ENCODE results near the gene SEMA3B.

Gene SEMA3B

DNA sequence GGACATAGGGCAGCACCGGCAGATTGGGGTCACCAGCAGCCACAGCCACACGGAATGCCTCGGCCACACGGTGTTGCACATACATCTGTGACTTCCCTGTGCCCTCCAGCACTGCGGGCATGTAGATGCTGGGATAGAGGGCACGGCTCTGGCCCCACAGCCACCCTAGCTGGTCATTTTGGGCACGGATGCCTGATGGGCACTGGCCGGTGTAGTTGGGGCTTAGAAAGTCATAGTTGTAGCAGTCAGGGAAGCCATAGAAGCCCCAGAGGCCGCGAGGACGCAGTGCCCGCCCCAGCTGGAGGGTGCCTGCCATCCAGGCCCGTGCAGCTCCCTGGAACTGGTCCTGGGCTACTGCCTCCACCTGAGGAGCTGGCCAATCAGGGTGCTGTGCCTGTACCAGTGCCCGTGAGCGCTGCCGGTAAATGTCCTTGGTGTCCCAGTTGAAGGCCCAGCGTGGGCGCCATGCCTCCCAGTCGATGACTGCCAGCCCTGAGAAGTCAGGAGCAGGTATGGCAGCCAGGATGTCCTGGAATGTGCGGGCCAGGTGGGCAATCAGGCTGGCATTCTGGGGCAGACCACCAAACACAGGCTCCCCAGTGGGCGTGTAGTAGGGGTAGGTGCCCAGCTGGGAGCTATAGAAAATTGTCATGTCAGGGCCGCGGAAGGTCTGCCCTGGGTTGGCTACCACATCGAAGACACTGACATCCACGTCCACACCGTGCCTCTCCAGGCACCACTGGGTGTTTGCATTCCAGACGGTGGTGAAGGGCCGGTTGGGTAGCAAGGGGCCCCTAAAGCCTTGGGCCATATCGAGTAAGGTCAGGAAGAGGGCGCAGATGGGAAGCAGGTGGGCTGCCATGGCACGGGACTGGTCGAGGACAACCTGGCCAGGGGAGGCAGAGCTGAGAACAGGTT is 33.4 kb downstream of the SEMA3B start:
- TF ChIP-seq, protein P1, sequence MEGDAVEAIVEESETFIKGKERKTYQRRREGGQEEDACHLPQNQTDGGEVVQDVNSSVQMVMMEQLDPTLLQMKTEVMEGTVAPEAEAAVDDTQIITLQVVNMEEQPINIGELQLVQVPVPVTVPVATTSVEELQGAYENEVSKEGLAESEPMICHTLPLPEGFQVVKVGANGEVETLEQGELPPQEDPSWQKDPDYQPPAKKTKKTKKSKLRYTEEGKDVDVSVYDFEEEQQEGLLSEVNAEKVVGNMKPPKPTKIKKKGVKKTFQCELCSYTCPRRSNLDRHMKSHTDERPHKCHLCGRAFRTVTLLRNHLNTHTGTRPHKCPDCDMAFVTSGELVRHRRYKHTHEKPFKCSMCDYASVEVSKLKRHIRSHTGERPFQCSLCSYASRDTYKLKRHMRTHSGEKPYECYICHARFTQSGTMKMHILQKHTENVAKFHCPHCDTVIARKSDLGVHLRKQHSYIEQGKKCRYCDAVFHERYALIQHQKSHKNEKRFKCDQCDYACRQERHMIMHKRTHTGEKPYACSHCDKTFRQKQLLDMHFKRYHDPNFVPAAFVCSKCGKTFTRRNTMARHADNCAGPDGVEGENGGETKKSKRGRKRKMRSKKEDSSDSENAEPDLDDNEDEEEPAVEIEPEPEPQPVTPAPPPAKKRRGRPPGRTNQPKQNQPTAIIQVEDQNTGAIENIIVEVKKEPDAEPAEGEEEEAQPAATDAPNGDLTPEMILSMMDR (IDR thresholded peaks at IDR 0.05), result no peak

DNA sequence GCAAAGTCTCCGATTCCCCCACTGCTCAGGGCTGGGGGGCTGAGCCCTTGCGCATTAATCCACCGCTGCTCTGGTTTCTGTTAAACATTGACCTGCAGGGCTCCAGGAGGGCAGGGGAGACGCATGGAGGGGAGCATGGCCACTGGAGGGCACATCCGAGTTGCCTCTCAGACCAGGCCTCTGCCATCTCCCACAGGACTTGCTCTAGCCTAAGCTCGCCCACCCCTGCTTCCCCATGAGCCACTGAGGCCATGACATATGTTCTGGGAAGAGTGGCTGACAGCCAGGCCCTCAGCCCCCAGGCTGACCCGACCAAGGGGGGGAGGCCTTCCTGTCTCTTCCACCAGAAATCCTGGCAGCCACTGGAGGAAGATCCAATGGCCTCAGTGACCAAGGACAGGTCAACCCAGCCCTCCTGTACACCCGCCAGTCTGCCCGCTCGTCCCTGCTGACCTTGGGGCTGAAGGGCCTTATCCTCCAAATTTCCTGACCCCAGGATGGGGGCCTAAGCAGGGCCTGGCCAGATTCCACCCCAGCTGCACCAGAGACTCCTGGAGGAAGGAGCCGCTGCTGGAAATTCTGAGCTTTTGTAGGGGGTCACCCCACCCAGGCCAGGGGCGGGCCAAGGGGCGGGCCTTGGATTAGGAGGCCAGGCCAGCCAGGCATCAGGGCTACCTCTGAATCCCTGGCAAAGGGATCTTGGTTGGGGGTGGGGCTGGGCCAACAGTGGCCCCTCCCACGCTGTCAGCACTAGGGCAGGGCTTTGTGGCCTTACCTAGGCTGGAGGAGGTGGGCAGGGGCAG is 34.3 kb downstream of the SEMA3B start, which contains the start of gene HYAL1:
HYAL1 (minus strand) TSS at position 562 of the 803 bp plus-strand sequence. CDS start 618 bp downstream, outside the sequence.
- TF ChIP-seq, protein P1 (IDR thresholded peaks at IDR 0.05), result no peak; the same call in 1 of the 2 replicates

DNA sequence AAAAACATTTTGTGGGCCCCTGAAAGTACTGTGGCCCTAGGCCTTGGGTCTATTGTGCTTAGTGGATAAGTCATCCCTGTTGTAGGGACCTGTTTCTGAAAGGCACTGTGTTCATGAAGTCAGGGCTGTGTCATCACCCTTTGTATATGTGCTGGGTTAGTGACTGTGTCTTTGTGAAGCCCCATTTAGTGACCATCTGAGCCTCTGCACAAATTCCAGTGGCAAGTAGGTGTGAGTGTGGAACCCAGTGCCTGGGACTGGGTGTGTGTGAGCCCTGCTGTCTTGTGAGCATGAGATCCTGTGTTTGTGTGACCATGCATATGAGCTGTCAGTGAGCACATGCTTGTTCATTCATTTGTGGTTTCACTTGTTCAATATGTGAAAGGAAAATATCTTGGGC is 35.7 kb downstream of the SEMA3B start:
- TF ChIP-seq, protein P1 (IDR thresholded peaks at IDR 0.05), result no peak

DNA sequence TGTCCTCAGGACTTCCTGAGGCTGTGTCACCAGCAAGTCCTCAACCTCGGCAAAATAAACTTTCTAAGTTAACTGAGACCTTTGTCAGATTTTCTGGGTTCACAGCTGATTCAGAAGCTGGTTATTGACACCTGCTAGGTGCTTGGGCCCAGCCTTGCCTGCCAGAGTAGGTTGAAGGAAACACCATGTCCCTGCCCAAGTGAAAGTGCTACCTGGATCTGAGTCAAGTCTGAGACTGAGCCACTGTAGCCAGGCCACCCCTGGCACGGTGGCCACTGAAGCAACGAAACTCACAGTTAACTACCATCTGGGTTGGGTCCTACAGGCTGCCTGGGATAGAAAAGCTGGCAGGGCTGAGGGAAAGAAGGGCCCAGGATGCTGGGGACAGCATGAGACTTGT is 45.4 kb downstream of the SEMA3B start:
- TF ChIP-seq, protein P1 (IDR thresholded peaks at IDR 0.05), result no peak

DNA sequence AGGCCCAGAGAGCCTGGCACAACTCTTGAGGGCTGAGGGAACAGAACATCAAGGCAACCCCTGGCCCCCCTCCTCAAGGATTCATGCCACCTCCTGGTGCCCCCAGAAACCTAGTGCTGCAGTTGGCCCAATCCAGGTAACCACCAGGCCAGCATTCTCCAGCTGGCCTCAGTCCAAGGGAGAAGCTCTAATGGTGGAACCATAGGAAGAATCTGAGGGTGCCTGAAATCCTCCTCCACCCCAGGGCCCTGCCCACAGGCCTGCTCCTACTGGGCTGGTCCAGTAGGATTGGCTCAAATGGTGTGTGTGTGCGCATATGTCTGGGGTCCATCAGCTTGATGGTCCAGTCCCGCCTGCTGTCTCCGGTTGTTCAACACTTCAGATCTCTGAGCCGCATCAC is 45.9 kb downstream of the SEMA3B start:
- TF ChIP-seq, protein P1 (IDR thresholded peaks at IDR 0.05), result no peak

DNA sequence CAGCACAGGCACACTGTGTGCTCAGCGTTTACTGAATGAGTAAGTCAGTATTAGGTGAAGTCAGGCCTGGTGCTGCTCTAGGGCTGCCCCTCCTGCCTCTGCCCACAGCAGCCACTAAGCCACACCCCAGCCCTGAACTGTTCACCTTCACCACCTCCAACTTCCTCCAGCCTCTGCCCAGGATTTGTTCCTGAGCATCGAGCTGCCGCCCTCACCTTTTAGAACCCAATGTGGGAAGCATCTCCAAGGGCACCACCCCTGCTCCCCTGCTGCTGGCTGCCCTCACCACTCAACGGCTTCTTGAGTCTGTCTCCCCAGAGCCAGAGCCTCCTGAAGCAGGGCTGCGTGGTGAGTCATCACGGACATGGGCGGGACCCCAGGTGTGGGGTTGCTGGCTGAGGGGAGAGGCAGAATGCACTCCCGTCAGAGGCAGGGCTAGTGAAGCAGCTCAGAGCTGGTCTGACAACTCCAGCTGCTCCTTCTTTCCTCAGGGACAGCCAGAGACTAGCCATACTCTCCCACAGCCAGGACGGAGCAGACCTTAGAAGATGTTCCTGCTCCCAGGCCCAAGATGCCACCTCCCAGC is 47.8 kb downstream of the SEMA3B start:
- TF ChIP-seq, protein P1 (IDR thresholded peaks at IDR 0.05), result no peak

DNA sequence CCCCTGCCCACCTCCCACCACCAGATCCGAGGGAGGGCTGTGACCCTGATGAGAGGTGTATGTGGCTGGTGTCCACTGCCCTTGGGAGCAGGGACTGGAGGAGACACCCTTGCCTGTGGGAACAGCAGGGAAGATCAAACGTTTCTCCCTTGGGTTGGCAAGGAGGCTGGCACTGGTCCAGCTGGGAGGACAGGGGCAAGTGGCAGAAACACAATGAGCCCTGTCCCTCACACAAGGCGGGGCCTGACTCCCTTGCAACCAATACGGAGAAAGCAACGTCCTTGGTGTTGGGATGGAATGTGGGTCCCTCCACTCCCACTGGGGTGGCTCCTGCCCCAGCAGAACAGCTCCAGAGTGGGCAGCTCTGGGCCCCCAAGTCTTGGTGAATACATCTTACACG is 48.4 kb downstream of the SEMA3B start:
- TF ChIP-seq, protein P1 (IDR thresholded peaks at IDR 0.05), result no peak

All from LNCAP (cell line).